ENCODE results near the gene PDS5B.

GRCh38 chr13:32590266-32590665, 4.0 kb downstream of the PDS5B start:
- no peak for TF ChIP-seq ZNF764 (CRISPR knock-in tag; IDR thresholded peaks at IDR 0.05; ENCODE audit: low read depth)
- TF ChIP-seq ZNF197 (CRISPR knock-in tag; IDR thresholded peaks at IDR 0.05; ENCODE audit: low read depth) = no peak
- TF ChIP-seq EP300 (IDR thresholded peaks at IDR 0.05; ENCODE audit: low read length) = no peak
- TF ChIP-seq PML (IDR thresholded peaks at IDR 0.05; ENCODE audit: low read length) = no peak
- TF ChIP-seq RAD21 (CRISPR knock-in tag; conservative IDR thresholded peaks at IDR 0.05 in 1 of 2, IDR thresholded peaks at IDR 0.05 in 1 of 2) = no peak
- TF ChIP-seq HNRNPUL1 (IDR thresholded peaks at IDR 0.05; ENCODE audit: low read length) = no peak
- TF ChIP-seq CREB1 (IDR thresholded peaks at IDR 0.05) = no peak
- TF ChIP-seq CREB1 (CRISPR knock-in tag; IDR thresholded peaks at IDR 0.05) = no peak
- TF ChIP-seq ZBTB43 (CRISPR knock-in tag; IDR thresholded peaks at IDR 0.05) = no peak
- TF ChIP-seq MXD1 (CRISPR knock-in tag; IDR thresholded peaks at IDR 0.05; ENCODE audit: borderline replicate concordance, poor library complexity, severe bottlenecking) = no peak
- TF ChIP-seq EZH2 (IDR thresholded peaks at IDR 0.05; ENCODE audit: borderline replicate concordance, low read depth, low read length) = no peak
- no peak for TF ChIP-seq USF1 (CRISPR knock-in tag; IDR thresholded peaks at IDR 0.05)
- TF ChIP-seq DACH1 (IDR thresholded peaks at IDR 0.05; ENCODE audit: partially characterized antibody) = no peak
